ENCODE data around the gene RPS6KB2. TPM values are rescaled to one million over a fixed set of nuclear protein-coding genes. Genes with fewer than 3 reads are reported as not detected.

Gene RPS6KB2
- polyA plus RNA-seq, 1 donor (not counting 4 experiments of a cell fraction or from before 2014, with no cell fraction given): 61.4 TPM

GRCh38 chr11:67468759-67469507 is 40.6 kb downstream of the RPS6KB2 start, which contains the start of gene TMEM134:
Gene TMEM134 (minus strand): TSS chr11:67469251. CDS start chr11:67469192, 59 bp downstream.
- H4K20me1 ChIP-seq (ENCODE audit: control insufficient read depth, extremely low read depth, insufficient read depth, low read length): no peaks in the 10 kb centered on the region
- no peaks in the 10 kb centered on the region for H3K9me3 ChIP-seq (ENCODE audit: control insufficient read depth, low read depth, low read length)
- TF ChIP-seq EZH2 (IDR thresholded peaks at IDR 0.05; ENCODE audit: low read length): no peak
- TF ChIP-seq, protein P1, sequence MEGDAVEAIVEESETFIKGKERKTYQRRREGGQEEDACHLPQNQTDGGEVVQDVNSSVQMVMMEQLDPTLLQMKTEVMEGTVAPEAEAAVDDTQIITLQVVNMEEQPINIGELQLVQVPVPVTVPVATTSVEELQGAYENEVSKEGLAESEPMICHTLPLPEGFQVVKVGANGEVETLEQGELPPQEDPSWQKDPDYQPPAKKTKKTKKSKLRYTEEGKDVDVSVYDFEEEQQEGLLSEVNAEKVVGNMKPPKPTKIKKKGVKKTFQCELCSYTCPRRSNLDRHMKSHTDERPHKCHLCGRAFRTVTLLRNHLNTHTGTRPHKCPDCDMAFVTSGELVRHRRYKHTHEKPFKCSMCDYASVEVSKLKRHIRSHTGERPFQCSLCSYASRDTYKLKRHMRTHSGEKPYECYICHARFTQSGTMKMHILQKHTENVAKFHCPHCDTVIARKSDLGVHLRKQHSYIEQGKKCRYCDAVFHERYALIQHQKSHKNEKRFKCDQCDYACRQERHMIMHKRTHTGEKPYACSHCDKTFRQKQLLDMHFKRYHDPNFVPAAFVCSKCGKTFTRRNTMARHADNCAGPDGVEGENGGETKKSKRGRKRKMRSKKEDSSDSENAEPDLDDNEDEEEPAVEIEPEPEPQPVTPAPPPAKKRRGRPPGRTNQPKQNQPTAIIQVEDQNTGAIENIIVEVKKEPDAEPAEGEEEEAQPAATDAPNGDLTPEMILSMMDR (optimal IDR thresholded peaks at IDR 0.05 in 1 of 3, IDR thresholded peaks at IDR 0.05 in 1 of 3, conservative IDR thresholded peaks at IDR 0.05 in 1 of 3; ENCODE audit: extremely low read depth in 1 of 3, insufficient read depth in 2 of 3, low read length in 3 of 3): peak in 2 of 3 experiments; percentile 57 to 73
- dilution Hi-C loops (cut with MboI; ENCODE audit: extremely low pct_ligation_motif_present, low sequenced_read_pairs): no loop called here
- DNase-seq (ENCODE audit: low read depth, low spot score) (no peak), FAIRE-seq (no peak)
- H2AFZ ChIP-seq (ENCODE audit: control insufficient read depth, low read length): peak within 1 kb of the TSS; percentile 17
- H3K27me3 ChIP-seq (ENCODE audit: control insufficient read depth, extremely low read depth, insufficient read depth, low read length): no peaks in the 10 kb centered on the region
- H3K4me3 ChIP-seq (ENCODE audit: control insufficient read depth in 2 of 3, extremely low read depth in 1 of 3, insufficient read depth in 2 of 3, low read depth in 1 of 3, low read length in 3 of 3): peak within 1 kb of the TSS; percentile 63 to 74 (median 74)
- no peaks in the 10 kb centered on the region for H3K79me2 ChIP-seq (ENCODE audit: control insufficient read depth, insufficient read depth, low read length)
- H3K4me1 ChIP-seq (ENCODE audit: control insufficient read depth, extremely low read depth, insufficient read depth, low read length): peaks cover 18% of the 10 kb centered on the region
- H3K9ac ChIP-seq (ENCODE audit: control insufficient read depth, extremely low read depth, insufficient read depth, low read length): peak within 1 kb of the TSS; percentile 68
- H3K9me1 ChIP-seq (ENCODE audit: control insufficient read depth, extremely low read depth, insufficient read depth, low read length): no peaks in the 10 kb centered on the region
- peaks cover 0 to 5% of the 10 kb centered on the region in 2 experiments for H3K36me3 ChIP-seq (ENCODE audit: control insufficient read depth in 2 of 2, extremely low read depth in 1 of 2, insufficient read depth in 2 of 2, low read length in 2 of 2)
- H3K27ac ChIP-seq (ENCODE audit: control insufficient read depth, insufficient read depth, low read length): peak within 1 kb of the TSS; percentile 63
- H3K4me2 ChIP-seq (ENCODE audit: control insufficient read depth, extremely low read depth, insufficient read depth, low read depth, low read length): peak within 1 kb of the TSS; percentile 82

DNA sequence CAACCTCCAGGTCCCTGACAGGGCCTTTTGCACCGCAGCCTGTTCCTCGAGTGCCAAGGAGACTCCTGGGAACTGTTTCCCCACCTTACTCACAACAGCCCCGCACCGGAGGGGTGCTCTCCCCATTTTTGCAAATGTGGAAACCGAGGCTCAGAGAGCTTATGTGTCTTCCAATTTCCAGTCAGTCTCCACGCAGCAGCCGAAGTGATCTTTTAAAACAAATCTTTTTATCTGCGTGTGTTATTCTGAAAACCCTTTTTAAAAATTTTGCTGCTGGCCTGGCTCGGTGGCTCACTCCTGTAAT is 41.2 kb downstream of the RPS6KB2 start:
- H3K9me3 ChIP-seq (ENCODE audit: control insufficient read depth, low read depth, low read length): no peaks in the 10 kb centered on the region
- FAIRE-seq (no peak), DNase-seq (ENCODE audit: low read depth, low spot score) (no peak)
- H2AFZ ChIP-seq (ENCODE audit: control insufficient read depth, low read length): peak overlapping the region; percentile 17
- H3K9ac ChIP-seq (ENCODE audit: control insufficient read depth, extremely low read depth, insufficient read depth, low read length): peak overlapping the region; percentile 60
- H3K27me3 ChIP-seq (ENCODE audit: control insufficient read depth, extremely low read depth, insufficient read depth, low read length): no peaks in the 10 kb centered on the region
- TF ChIP-seq EZH2 (IDR thresholded peaks at IDR 0.05; ENCODE audit: low read length): no peak
- TF ChIP-seq, protein P1 (optimal IDR thresholded peaks at IDR 0.05 in 1 of 3, IDR thresholded peaks at IDR 0.05 in 1 of 3, conservative IDR thresholded peaks at IDR 0.05 in 1 of 3; ENCODE audit: extremely low read depth in 1 of 3, insufficient read depth in 2 of 3, low read length in 3 of 3): no peak
- no peaks in the 10 kb centered on the region for H3K79me2 ChIP-seq (ENCODE audit: control insufficient read depth, insufficient read depth, low read length)
- H3K4me3 ChIP-seq (ENCODE audit: control insufficient read depth in 2 of 3, extremely low read depth in 1 of 3, insufficient read depth in 2 of 3, low read depth in 1 of 3, low read length in 3 of 3): peak overlapping the region; percentile 45 to 74 (median 74)
- dilution Hi-C loops (cut with MboI; ENCODE audit: extremely low pct_ligation_motif_present, low sequenced_read_pairs): no loop called here
- H3K4me1 ChIP-seq (ENCODE audit: control insufficient read depth, extremely low read depth, insufficient read depth, low read length): peaks cover 13% of the 10 kb centered on the region
- peak overlapping the region; percentile 64 for H3K4me2 ChIP-seq (ENCODE audit: control insufficient read depth, extremely low read depth, insufficient read depth, low read depth, low read length)
- peaks cover 0 to 5% of the 10 kb centered on the region in 2 experiments for H3K36me3 ChIP-seq (ENCODE audit: control insufficient read depth in 2 of 2, extremely low read depth in 1 of 2, insufficient read depth in 2 of 2, low read length in 2 of 2)
- H3K27ac ChIP-seq (ENCODE audit: control insufficient read depth, insufficient read depth, low read length): peak overlapping the region; percentile 32
- H4K20me1 ChIP-seq (ENCODE audit: control insufficient read depth, extremely low read depth, insufficient read depth, low read length): no peaks in the 10 kb centered on the region
- no peaks in the 10 kb centered on the region for H3K9me1 ChIP-seq (ENCODE audit: control insufficient read depth, extremely low read depth, insufficient read depth, low read length)

Data from keratinocyte (primary cell).